HepG2 (cell line): ENCODE results near the gene TLCD3B. TPM values are rescaled to one million over a fixed set of nuclear protein-coding genes. Genes with fewer than 3 reads are reported as not detected.

Source experiments
- CC2D1A ChIP-seq: sonication (generic); formaldehyde crosslinking; IDR thresholded peaks from 2 replicates; pipeline ENCODE4 v1.8.1; 2023; ENCODE audit warnings: mild to moderate bottlenecking, missing genetic modification reagents
- CENPT ChIP-seq: sonication (generic); formaldehyde crosslinking; IDR thresholded peaks from 2 replicates; pipeline ENCODE4 v1.8.0; 2022; ENCODE audit warnings: low read depth, mild to moderate bottlenecking, moderate library complexity, missing genetic modification reagents
- CREM ChIP-seq, 2 experiments: sonication (generic) in 1 of 2; formaldehyde crosslinking in 1 of 2; IDR thresholded peaks; 2 replicates each; pipeline versions ENCODE4 v1.4.0 to v1.6.1; 2016 to 2020; ENCODE audit warnings: antibody characterized with exemption in 1 of 2, mild to moderate bottlenecking in 1 of 2, missing genetic modification reagents in 1 of 2
- ELF1 ChIP-seq: sonication (generic); formaldehyde crosslinking; IDR thresholded peaks from 2 replicates; pipeline ENCODE4 v1.4.0; 2020; ENCODE audit warnings: missing genetic modification reagents
- JUND ChIP-seq: sonication (generic); formaldehyde crosslinking; IDR thresholded peaks from 2 replicates; pipeline ENCODE4 v1.8.0; 2022; ENCODE audit warnings: mild to moderate bottlenecking, missing genetic modification reagents
- KDM3A ChIP-seq: IDR thresholded peaks from 2 replicates; pipeline ENCODE4 v1.6.1; 2018; ENCODE audit warnings: low read depth, missing compliant biosample characterization
- NR0B2 ChIP-seq: sonication (generic); formaldehyde crosslinking; IDR thresholded peaks from 2 replicates; pipeline ENCODE4 v1.4.0; 2020; ENCODE audit warnings: mild to moderate bottlenecking, missing genetic modification reagents
- NR2F6 ChIP-seq, 2 experiments: IDR thresholded peaks; 2 replicates each; pipeline ENCODE4 v1.6.1; 2016; ENCODE audit warnings: antibody characterized with exemption in 1 of 2, mild to moderate bottlenecking in 1 of 2
- RBAK ChIP-seq: sonication (generic); formaldehyde crosslinking; IDR thresholded peaks from 2 replicates; pipeline ENCODE4 v1.5.1; 2020; ENCODE audit warnings: mild to moderate bottlenecking, missing genetic modification reagents
- SOX13 ChIP-seq, 3 experiments: fragments of 450-650 bp in 1 of 3; sonication (generic) in 1 of 3; formaldehyde crosslinking in 1 of 3; IDR thresholded peaks in 2 of 3; conservative IDR thresholded peaks in 1 of 3; 2 replicates each; pipeline versions ENCODE4 v1.5.0 to v1.6.1; 2016 to 2020; ENCODE audit warnings: antibody characterized with exemption in 1 of 3, mild to moderate bottlenecking in 1 of 3, missing compliant biosample characterization in 1 of 3, missing genetic modification reagents in 1 of 3, moderate library complexity in 1 of 3
- STAT5B ChIP-seq: sonication (generic); formaldehyde crosslinking; IDR thresholded peaks from 2 replicates; pipeline ENCODE4 v1.4.0; 2020; ENCODE audit warnings: missing genetic modification reagents
- TEAD2 ChIP-seq: sonication (generic); formaldehyde crosslinking; IDR thresholded peaks from 2 replicates; pipeline ENCODE4 v1.9.0; 2021; ENCODE audit warnings: missing genetic modification reagents
- TERF1 ChIP-seq: sonication (generic); formaldehyde crosslinking; IDR thresholded peaks from 2 replicates; pipeline ENCODE4 v1.8.0; 2022; ENCODE audit warnings: mild to moderate bottlenecking, missing genetic modification reagents, moderate library complexity
- ZBTB42 ChIP-seq: sonication (generic); formaldehyde crosslinking; IDR thresholded peaks from 2 replicates; pipeline ENCODE4 v1.5.0; 2020; ENCODE audit warnings: mild to moderate bottlenecking, missing genetic modification reagents
- ZIK1 ChIP-seq: sonication (generic); formaldehyde crosslinking; IDR thresholded peaks from 2 replicates; pipeline ENCODE4 v1.5.0; 2020; ENCODE audit warnings: mild to moderate bottlenecking, low read depth, missing genetic modification reagents, borderline replicate concordance
- ZNF644 ChIP-seq: IDR thresholded peaks from 2 replicates; pipeline ENCODE4 v1.6.1; 2016; ENCODE audit warnings: low read depth
- ZNF740 ChIP-seq: sonication (generic); formaldehyde crosslinking; IDR thresholded peaks from 2 replicates; pipeline ENCODE4 v1.4.0; 2020; ENCODE audit warnings: missing genetic modification reagents
- ZNF784 ChIP-seq: sonication (generic); formaldehyde crosslinking; IDR thresholded peaks from 2 replicates; pipeline ENCODE4 v1.5.1; 2020; ENCODE audit warnings: missing genetic modification reagents, mild to moderate bottlenecking, borderline replicate concordance
- ZXDC ChIP-seq: sonication (generic); formaldehyde crosslinking; IDR thresholded peaks from 2 replicates; pipeline ENCODE4 v1.5.0; 2020; ENCODE audit warnings: mild to moderate bottlenecking, missing genetic modification reagents
- polyA plus RNA-seq, 8 experiments: library from polyadenylated mRNA; depleted of rRNA in 3 of 8; stranded (reverse) in 7 of 8; unstranded in 1 of 8; fragments of >200 nt; fragmentation: Illumina TruSeq in 4 of 8; extraction: Trizol in 4 of 8; gene quantifications; 2 replicates each; pipeline versions ENCODE4 v1.2.1 to v1.2.3, GENCODE V29; 2011 to 2016; ENCODE audit warnings: low read depth in 4 of 8, missing spikeins in 1 of 8, mixed read lengths in 1 of 8; ENCODE audit not compliant: insufficient read depth in 1 of 8
- total RNA-seq, 5 experiments: library from RNA; depleted of rRNA; stranded (reverse); fragments of >200 nt; fragmentation: Illumina TruSeq; extraction: Trizol; gene quantifications; 2 replicates each; pipeline ENCODE4 v1.2.3, GENCODE V29; 2016; ENCODE audit warnings: low read depth in 1 of 5
- TF ChIP-seq, protein P1 (sequence below): IDR thresholded peaks from 2 replicates; pipeline ENCODE4 v1.6.1; 2016; ENCODE audit warnings: low read depth
- TF ChIP-seq, protein P2 (sequence below): IDR thresholded peaks from 2 replicates; pipeline ENCODE4 v1.6.1; 2016; ENCODE audit warnings: low read depth, borderline replicate concordance

Gene TLCD3B
- total and polyA plus RNA-seq, 2 of the 13 experiments (the other 11 are each of a cell fraction or from before 2014, with no cell fraction given), result not detected

- TF ChIP-seq NR0B2 (CRISPR knock-in tag), result peak; percentile 87
- TF ChIP-seq SOX13 (IDR thresholded peaks at IDR 0.05), result no peak
- peak in 1 of 2 experiments; percentile 71; a peak in 2 of 4 replicates for TF ChIP-seq SOX13 (CRISPR knock-in tag; conservative IDR thresholded peaks at IDR 0.05 in 1 of 2, IDR thresholded peaks at IDR 0.05 in 1 of 2)
- TF ChIP-seq JUND (CRISPR knock-in tag), result no peak
- peak; percentile 85; the same call in 1 of the 2 replicates for TF ChIP-seq TEAD2 (CRISPR knock-in tag)
- TF ChIP-seq, protein P1, sequence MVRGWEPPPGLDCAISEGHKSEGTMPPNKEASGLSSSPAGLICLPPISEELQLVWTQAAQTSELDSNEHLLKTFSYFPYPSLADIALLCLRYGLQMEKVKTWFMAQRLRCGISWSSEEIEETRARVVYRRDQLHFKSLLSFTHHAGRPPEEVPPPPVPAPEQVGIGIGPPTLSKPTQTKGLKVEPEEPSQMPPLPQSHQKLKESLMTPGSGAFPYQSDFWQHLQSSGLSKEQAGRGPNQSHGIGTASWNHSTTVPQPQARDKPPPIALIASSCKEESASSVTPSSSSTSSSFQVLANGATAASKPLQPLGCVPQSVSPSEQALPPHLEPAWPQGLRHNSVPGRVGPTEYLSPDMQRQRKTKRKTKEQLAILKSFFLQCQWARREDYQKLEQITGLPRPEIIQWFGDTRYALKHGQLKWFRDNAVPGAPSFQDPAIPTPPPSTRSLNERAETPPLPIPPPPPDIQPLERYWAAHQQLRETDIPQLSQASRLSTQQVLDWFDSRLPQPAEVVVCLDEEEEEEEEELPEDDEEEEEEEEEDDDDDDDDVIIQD (CRISPR knock-in tag), result 0 out of 2 replicates have a peak, but pooled peaks have one; percentile 30
- TF ChIP-seq CREM (IDR thresholded peaks at IDR 0.05), result no peak
- TF ChIP-seq CREM (CRISPR knock-in tag; IDR thresholded peaks at IDR 0.05), result no peak
- no peak; the same call in 1 of the 2 replicates for TF ChIP-seq RBAK (CRISPR knock-in tag)
- TF ChIP-seq, protein P2, sequence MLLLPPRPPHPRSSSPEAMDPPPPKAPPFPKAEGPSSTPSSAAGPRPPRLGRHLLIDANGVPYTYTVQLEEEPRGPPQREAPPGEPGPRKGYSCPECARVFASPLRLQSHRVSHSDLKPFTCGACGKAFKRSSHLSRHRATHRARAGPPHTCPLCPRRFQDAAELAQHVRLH (CRISPR knock-in tag), result peak; percentile 96
- TF ChIP-seq ZBTB42, result peak; percentile 92; the same call in 1 of the 2 replicates
- TF ChIP-seq CENPT, result peak; percentile 76
- peak; percentile 97 for TF ChIP-seq ZIK1 (CRISPR knock-in tag)
- peak; percentile 83; the same call in 1 of the 2 replicates for TF ChIP-seq ZXDC (CRISPR knock-in tag)
- no peak for TF ChIP-seq NR2F6 (IDR thresholded peaks at IDR 0.05)
- peak; percentile 74 for TF ChIP-seq NR2F6 (CRISPR knock-in tag; IDR thresholded peaks at IDR 0.05)
- TF ChIP-seq TERF1, result no peak
- TF ChIP-seq ELF1 (CRISPR knock-in tag), result peak; percentile 82
- TF ChIP-seq ZNF784 (CRISPR knock-in tag), result peak; percentile 96
- TF ChIP-seq ZNF740 (CRISPR knock-in tag), result 0 out of 2 replicates have a peak, but pooled peaks have one; percentile 89
- no peak for TF ChIP-seq ZNF644
- TF ChIP-seq STAT5B (CRISPR knock-in tag), result peak; percentile 94
- TF ChIP-seq CC2D1A (CRISPR knock-in tag), result peak; percentile 75; the same call in 1 of the 2 replicates
- TF ChIP-seq KDM3A (CRISPR knock-in tag), result peak; percentile 96
These were observed 21.8 kb upstream of the TLCD3B start (continued) for GRCh38 chr16:30052671-30053372.
